Epithelial cell of esophagus (primary cell): ENCODE results near the gene NUP93.

ENCODE experiments used
- DNase-seq: peaks from one replicate; pipeline ENCODE4 v3.0.0; 2010; ENCODE audit warnings: low read depth
- H3K4me3 ChIP-seq: 2 replicates; pipeline ENCODE4 v1.5.1; 2011; ENCODE audit warnings: mild to moderate bottlenecking, low read length, control low read depth
- CTCF ChIP-seq: IDR thresholded peaks from 2 replicates; pipeline ENCODE4 v1.5.1; 2011; ENCODE audit warnings: low read depth, mild to moderate bottlenecking, low read length, control low read depth, inconsistent platforms; ENCODE audit not compliant: insufficient read depth; ENCODE audit errors: missing control alignments

The NUP93 gene

GRCh38 chr16:56878282-56878854, 148.4 kb downstream of the NUP93 start:
- H3K4me3 ChIP-seq: no peak overlapping the region
- DNase-seq: no peak
- no peak for TF ChIP-seq CTCF

- no peak for DNase-seq
- no peak for TF ChIP-seq CTCF
- no peak overlapping the region for H3K4me3 ChIP-seq
Observed at GRCh38 chr16:56879276-56879675, 149.3 kb downstream of the NUP93 start.

- DNase-seq: no peak
- H3K4me3 ChIP-seq: no peak overlapping the region
- TF ChIP-seq CTCF: no peak
Observed at GRCh38 chr16:56880176-56880575, 150.2 kb downstream of the NUP93 start.

GRCh38 chr16:56880685-56881084, 150.8 kb downstream of the NUP93 start:
- TF ChIP-seq CTCF: no peak
- no peak overlapping the region for H3K4me3 ChIP-seq
- no peak for DNase-seq

- TF ChIP-seq CTCF: no peak
- no peak for DNase-seq
- H3K4me3 ChIP-seq: no peak overlapping the region
Observed at GRCh38 chr16:56882077-56882800, 152.3 kb downstream of the NUP93 start.

- no peak overlapping the region for H3K4me3 ChIP-seq
- TF ChIP-seq CTCF: no peak
- DNase-seq: no peak
Observed at GRCh38 chr16:56883586-56883985, 153.7 kb downstream of the NUP93 start.
